Natural killer cell (primary cell): ENCODE results near the gene AFMID. TPM values are rescaled to one million over a fixed set of nuclear protein-coding genes. Genes with fewer than 3 reads are reported as not detected.

Experiments
- ATAC-seq, 3 donors: fragments of 150-1000 bp in 2 of 3; fragments of 200-7000 bp in 1 of 3; cut with Tn5 transposase; 1 replicate in 1 of 3; 2 replicates in 2 of 3; pipeline ENCODE4 v1.10.0; 2021; ENCODE audit warnings: mild to moderate bottlenecking in 2 of 3, moderate library complexity in 2 of 3
- DNase-seq, 2 donors: peaks; one replicate each; pipeline versions ENCODE4 v3.0.0 to v3.0.0-alpha.2; 2013 to 2021; ENCODE audit warnings: mixed read lengths in 1 of 2
- H3K27ac ChIP-seq: one replicate; pipeline ENCODE4 v1.5.1; 2013; ENCODE audit warnings: mild to moderate bottlenecking, low read length
- H3K27me3 ChIP-seq: one replicate; pipeline ENCODE4 v1.6.1; 2013; ENCODE audit warnings: low read length; ENCODE audit not compliant: control insufficient read depth, insufficient read depth
- H3K36me3 ChIP-seq: one replicate; pipeline ENCODE4 v1.6.1; 2013; ENCODE audit warnings: low read length; ENCODE audit not compliant: control insufficient read depth, insufficient read depth
- H3K4me1 ChIP-seq: one replicate; pipeline ENCODE4 v1.6.1; 2013; ENCODE audit warnings: low read length; ENCODE audit not compliant: control insufficient read depth, insufficient read depth
- H3K4me3 ChIP-seq: one replicate; pipeline ENCODE4 v1.5.1; 2013; ENCODE audit warnings: low read length
- H3K9me3 ChIP-seq: one replicate; pipeline ENCODE4 v1.6.1; 2013; ENCODE audit warnings: low read length; ENCODE audit not compliant: control insufficient read depth, insufficient read depth
- H3K27ac Mint-ChIP-seq, 2 donors: one replicate each; pipeline ENCODE4 v1.8.0; 2022; ENCODE audit warnings: mild to moderate bottlenecking in 2 of 2, mixed read lengths in 2 of 2, moderate library complexity in 1 of 2
- H3K27me3 Mint-ChIP-seq, 2 donors: one replicate each; pipeline ENCODE4 v1.8.0; 2022; ENCODE audit warnings: low read depth in 2 of 2, mixed read lengths in 2 of 2
- H3K36me3 Mint-ChIP-seq: one replicate; pipeline ENCODE4 v1.8.0; 2022; ENCODE audit warnings: mixed read lengths
- H3K4me1 Mint-ChIP-seq, 2 donors: one replicate each; pipeline ENCODE4 v1.8.0; 2022; ENCODE audit warnings: mixed read lengths in 2 of 2
- H3K4me3 Mint-ChIP-seq: one replicate; pipeline ENCODE4 v1.8.0; 2022; ENCODE audit warnings: mild to moderate bottlenecking, moderate library complexity, mixed read lengths
- H3K9me3 Mint-ChIP-seq, 2 donors: one replicate each; pipeline ENCODE4 v1.8.0; 2022; ENCODE audit warnings: mixed read lengths in 2 of 2
- WGBS: methylation state at CpG from one replicate; pipeline ENCODE4 v1.1.7; 2013; ENCODE audit warnings: missing lambda C conversion rate; ENCODE audit not compliant: insufficient coverage; 5-methylcytosine and 5-hydroxymethylcytosine counted together
- intact Hi-C: fragments of 100-400 bp; cut with micrococcal nuclease; formaldehyde crosslinking; loops from one replicate; pipeline ENCODE4 v1.14.2; 2022
- total RNA-seq, 4 donors: library from RNA; stranded (reverse); fragments of 120-200 nt in 1 of 4; gene quantifications; one replicate each; pipeline versions ENCODE4 v1.2.3 to v1.2.4, GENCODE V29; 2013 to 2022
- TF ChIP-seq, protein P1 (sequence below): fragments of 200-600 bp; IDR thresholded peaks from one replicate; pipeline ENCODE4 v1.8.0; 2022; ENCODE audit warnings: antibody characterized with exemption

The AFMID gene
- total RNA-seq, 3 donors from 2014 or later (not counting 1 experiment from before 2014, with no cell fraction given) = 2.2 to 4.1 (median 2.3) TPM

DNA sequence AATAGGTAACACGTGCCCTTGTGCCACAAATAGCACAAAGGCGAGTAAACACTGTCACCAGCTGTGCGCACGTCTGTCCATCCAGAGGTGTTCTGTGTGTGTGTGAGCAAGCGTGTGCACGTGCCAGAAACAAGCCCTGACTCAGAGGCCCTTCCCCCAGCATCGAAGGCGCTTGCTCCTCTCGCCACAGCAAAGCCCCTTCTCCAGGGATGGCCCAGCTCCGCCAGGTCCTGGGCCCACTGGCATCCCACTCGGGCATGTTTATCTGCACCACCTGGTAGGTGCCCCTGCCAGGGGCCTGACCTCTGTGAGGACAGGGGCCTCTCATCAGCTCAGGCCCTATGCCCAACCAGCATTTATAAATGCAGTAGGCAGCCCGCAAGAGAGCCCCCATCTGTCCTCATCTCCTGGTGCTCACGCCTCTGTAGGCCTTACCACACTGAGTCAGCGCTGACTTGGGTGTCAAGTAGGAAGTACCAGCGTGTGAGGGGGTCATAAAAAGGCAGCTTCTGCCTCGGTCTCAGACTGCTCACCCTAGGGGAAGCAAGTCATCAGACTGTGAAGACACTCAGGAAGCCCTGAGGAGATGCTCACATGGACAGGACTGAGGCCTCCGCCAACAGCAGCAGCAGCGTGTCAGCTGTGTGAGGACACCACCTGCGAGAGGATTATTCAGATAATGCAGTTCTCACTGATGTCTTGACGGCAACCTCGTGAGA, 55.0 kb downstream of the AFMID start:
- H3K4me3 Mint-ChIP-seq = no peak overlapping the region
- no peaks in the 10 kb centered on the region for H3K9me3 Mint-ChIP-seq
- H3K36me3 Mint-ChIP-seq = no peaks in the 10 kb centered on the region
- Histone ChIP-seq H3K27me3 (no peaks in the 10 kb centered on the region), H3K36me3 (no peaks in the 10 kb centered on the region), H3K27ac (no peak overlapping the region), H3K4me3 (no peak overlapping the region), H3K4me1 (peaks cover 2% of the 10 kb centered on the region), H3K9me3 (no peaks in the 10 kb centered on the region)
- no peaks in the 10 kb centered on the region for H3K27me3 Mint-ChIP-seq
- TF ChIP-seq, protein P1, sequence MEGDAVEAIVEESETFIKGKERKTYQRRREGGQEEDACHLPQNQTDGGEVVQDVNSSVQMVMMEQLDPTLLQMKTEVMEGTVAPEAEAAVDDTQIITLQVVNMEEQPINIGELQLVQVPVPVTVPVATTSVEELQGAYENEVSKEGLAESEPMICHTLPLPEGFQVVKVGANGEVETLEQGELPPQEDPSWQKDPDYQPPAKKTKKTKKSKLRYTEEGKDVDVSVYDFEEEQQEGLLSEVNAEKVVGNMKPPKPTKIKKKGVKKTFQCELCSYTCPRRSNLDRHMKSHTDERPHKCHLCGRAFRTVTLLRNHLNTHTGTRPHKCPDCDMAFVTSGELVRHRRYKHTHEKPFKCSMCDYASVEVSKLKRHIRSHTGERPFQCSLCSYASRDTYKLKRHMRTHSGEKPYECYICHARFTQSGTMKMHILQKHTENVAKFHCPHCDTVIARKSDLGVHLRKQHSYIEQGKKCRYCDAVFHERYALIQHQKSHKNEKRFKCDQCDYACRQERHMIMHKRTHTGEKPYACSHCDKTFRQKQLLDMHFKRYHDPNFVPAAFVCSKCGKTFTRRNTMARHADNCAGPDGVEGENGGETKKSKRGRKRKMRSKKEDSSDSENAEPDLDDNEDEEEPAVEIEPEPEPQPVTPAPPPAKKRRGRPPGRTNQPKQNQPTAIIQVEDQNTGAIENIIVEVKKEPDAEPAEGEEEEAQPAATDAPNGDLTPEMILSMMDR = no peak
- ATAC-seq (peak; percentile 12 to 93 (median 73)), DNase-seq (no peak)
- intact Hi-C loops = no loop called here
- H3K4me1 Mint-ChIP-seq = peaks cover 0 to 9% of the 10 kb centered on the region in 2 donors
- 64% methylated on average over 21 of the region's 21 CpGs for WGBS
- H3K27ac Mint-ChIP-seq = peak overlapping the region in 1 of 2 donors; percentile 48

- H3K9me3 ChIP-seq = no peaks in the 10 kb centered on the region
- H3K4me3 Mint-ChIP-seq = no peak overlapping the region
- H3K9me3 Mint-ChIP-seq = no peaks in the 10 kb centered on the region
- 84% methylated on average over 8 of the region's 8 CpGs for WGBS
- TF ChIP-seq, protein P1 = no peak
- no peak overlapping the region for H3K27ac ChIP-seq
- intact Hi-C loops = no loop called here
- no peaks in the 10 kb centered on the region for H3K27me3 ChIP-seq
- peaks cover 24% of the 10 kb centered on the region for H3K4me1 ChIP-seq
- no peaks in the 10 kb centered on the region for H3K36me3 Mint-ChIP-seq
- H3K27me3 Mint-ChIP-seq = no peaks in the 10 kb centered on the region
- no peak for DNase-seq
- no peak overlapping the region for H3K27ac Mint-ChIP-seq
- H3K36me3 ChIP-seq = no peaks in the 10 kb centered on the region
- ATAC-seq = no peak
- H3K4me1 Mint-ChIP-seq = peaks cover 5 to 14% of the 10 kb centered on the region in 2 donors
- no peak overlapping the region for H3K4me3 ChIP-seq
Measured at GRCh38 chr17:78247304-78247703, 60.1 kb downstream of the AFMID start.

DNA sequence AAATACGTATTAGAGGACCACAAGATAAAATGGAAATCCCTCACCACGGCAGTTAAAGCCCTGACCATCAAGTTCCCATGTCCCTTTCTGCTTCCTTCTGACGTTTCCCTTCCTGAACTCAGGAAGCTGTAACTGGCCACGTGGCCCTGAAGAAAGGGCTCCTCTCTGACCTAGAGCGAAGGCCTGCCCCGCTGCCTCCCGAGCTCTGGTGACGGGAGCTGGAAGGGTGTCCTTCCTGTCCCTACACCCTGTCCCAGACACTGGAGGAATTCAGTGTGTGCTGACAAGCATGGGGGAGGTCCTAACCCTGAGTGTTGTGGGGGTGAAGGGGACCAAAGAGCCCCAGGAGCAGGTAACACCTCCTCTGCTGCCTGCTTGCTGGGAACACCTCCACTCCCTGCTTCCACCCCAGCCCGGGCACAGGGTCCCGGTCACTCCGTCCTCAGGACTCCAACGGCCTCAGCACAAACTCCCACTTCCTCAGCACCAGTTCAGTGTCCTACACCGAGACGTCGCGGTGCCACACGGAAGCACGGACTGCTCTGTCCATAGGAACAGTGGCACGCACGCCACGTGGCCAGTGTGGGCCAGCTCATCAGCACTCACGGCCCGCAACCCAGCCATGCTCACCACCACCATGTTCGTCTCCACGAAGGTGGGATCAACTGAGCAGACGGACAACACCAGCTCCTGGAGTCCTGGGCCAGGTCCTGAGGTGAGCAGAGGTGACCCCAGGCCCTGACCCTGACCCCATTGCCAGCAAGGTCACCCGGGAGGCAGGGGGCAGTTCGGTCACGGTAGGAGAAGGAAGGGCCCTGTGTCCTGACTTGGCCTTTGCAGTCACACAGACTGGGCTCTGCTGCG, 61.1 kb downstream of the AFMID start:
- Mint-ChIP-seq H3K27me3 (no peaks in the 10 kb centered on the region), H3K4me3 (no peak overlapping the region), H3K4me1 (peaks cover 12 to 24% of the 10 kb centered on the region in 2 donors), H3K27ac (no peak overlapping the region), H3K9me3 (no peaks in the 10 kb centered on the region), H3K36me3 (no peaks in the 10 kb centered on the region)
- H3K9me3 ChIP-seq = no peaks in the 10 kb centered on the region
- no peak overlapping the region for H3K4me3 ChIP-seq
- H3K27me3 ChIP-seq = no peaks in the 10 kb centered on the region
- DNase-seq (no peak), ATAC-seq (no peak)
- TF ChIP-seq, protein P1 = no peak
- peaks cover 31% of the 10 kb centered on the region for H3K4me1 ChIP-seq
- intact Hi-C loops = no loop called here
- 93% methylated on average over 30 of the region's 30 CpGs for WGBS
- H3K36me3 ChIP-seq = no peaks in the 10 kb centered on the region
- no peak overlapping the region for H3K27ac ChIP-seq
